Thyroid gland (tissue), 4 donors: ENCODE results near the gene CCDC71L.

ENCODE experiments used
- POLR2A ChIP-seq, 2 donors: fragments of 450-650 bp; IDR thresholded peaks; one replicate each; pipeline ENCODE4 v1.6.1; 2017; ENCODE audit warnings: antibody characterized with exemption in 2 of 2, mild to moderate bottlenecking in 2 of 2, moderate library complexity in 1 of 2
- TF ChIP-seq, protein P1 (sequence below), 6 experiments: fragments of 200-600 bp in 3 of 6; fragments of 450-650 bp in 3 of 6; sonication (generic) in 3 of 6; IDR thresholded peaks; one replicate each; pipeline ENCODE4 v1.5.1; 2016 to 2019; ENCODE audit warnings: antibody characterized with exemption in 6 of 6, mild to moderate bottlenecking in 2 of 6, inconsistent platforms in 1 of 6, moderate library complexity in 1 of 6

DNA sequence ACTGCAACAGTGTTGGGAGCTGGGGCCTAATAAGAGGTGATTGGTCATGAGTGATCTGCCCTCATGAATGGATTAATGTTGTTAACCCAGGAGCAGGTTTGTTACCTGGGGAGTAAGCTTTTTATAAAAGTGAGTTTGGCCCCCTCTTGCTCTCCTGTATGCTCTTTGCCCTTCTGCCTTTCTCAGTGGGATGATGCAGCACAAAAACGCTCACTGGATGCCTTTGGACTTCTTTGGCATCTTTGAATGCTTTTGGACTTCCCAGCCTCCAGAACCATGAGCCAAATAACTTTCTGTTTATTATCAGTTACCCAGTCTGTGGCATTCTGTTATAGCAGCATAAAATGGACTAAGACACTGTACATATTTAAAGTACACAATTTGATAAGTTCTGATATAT is 48.5 kb downstream of the CCDC71L start:
- no peak for TF ChIP-seq POLR2A (IDR thresholded peaks at IDR 0.05)
- TF ChIP-seq, protein P1, sequence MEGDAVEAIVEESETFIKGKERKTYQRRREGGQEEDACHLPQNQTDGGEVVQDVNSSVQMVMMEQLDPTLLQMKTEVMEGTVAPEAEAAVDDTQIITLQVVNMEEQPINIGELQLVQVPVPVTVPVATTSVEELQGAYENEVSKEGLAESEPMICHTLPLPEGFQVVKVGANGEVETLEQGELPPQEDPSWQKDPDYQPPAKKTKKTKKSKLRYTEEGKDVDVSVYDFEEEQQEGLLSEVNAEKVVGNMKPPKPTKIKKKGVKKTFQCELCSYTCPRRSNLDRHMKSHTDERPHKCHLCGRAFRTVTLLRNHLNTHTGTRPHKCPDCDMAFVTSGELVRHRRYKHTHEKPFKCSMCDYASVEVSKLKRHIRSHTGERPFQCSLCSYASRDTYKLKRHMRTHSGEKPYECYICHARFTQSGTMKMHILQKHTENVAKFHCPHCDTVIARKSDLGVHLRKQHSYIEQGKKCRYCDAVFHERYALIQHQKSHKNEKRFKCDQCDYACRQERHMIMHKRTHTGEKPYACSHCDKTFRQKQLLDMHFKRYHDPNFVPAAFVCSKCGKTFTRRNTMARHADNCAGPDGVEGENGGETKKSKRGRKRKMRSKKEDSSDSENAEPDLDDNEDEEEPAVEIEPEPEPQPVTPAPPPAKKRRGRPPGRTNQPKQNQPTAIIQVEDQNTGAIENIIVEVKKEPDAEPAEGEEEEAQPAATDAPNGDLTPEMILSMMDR (IDR thresholded peaks at IDR 0.05), result no peak
